Measurements from ENCODE around the gene TBC1D2B. TPM values are rescaled to one million over a fixed set of nuclear protein-coding genes. Genes with fewer than 3 reads are reported as not detected.

TBC1D2B gene
- total RNA-seq, 1 experiment from 2014 or later = 12.3 TPM

- DNase-seq (ENCODE audit: low spot score) = peak; percentile 89
Observed at GRCh38 chr15:78072080-78072892, 5.2 kb downstream of the TBC1D2B start.

GRCh38 chr15:78071383-78071782 is 6.1 kb downstream of the TBC1D2B start:
- no peak for DNase-seq (ENCODE audit: low spot score)

GRCh38 chr15:78070049-78070700 is 7.3 kb downstream of the TBC1D2B start:
- DNase-seq (ENCODE audit: low spot score) = no peak

GRCh38 chr15:78069462-78070029 is 8.0 kb downstream of the TBC1D2B start:
- DNase-seq (ENCODE audit: low spot score) = no peak

GRCh38 chr15:78069052-78069414 is 8.5 kb downstream of the TBC1D2B start:
- DNase-seq (ENCODE audit: low spot score) = no peak

GRCh38 chr15:78067328-78068228 is 9.9 kb downstream of the TBC1D2B start:
- peak; percentile 49 for DNase-seq (ENCODE audit: low spot score)

- DNase-seq (ENCODE audit: low spot score) = no peak
Observed at GRCh38 chr15:78065973-78066946, 11.3 kb downstream of the TBC1D2B start.

GRCh38 chr15:78065284-78065872 is 12.1 kb downstream of the TBC1D2B start:
- DNase-seq (ENCODE audit: low spot score) = peak; percentile 99

- no peak for DNase-seq (ENCODE audit: low spot score)
Observed at GRCh38 chr15:78064544-78064943, 13.0 kb downstream of the TBC1D2B start.

GRCh38 chr15:78063970-78064385 is 13.5 kb downstream of the TBC1D2B start:
- DNase-seq (ENCODE audit: low spot score) = no peak

GRCh38 chr15:78063217-78063616 is 14.3 kb downstream of the TBC1D2B start:
- no peak for DNase-seq (ENCODE audit: low spot score)

- peak; percentile 39 for DNase-seq (ENCODE audit: low spot score)
Observed at GRCh38 chr15:78061963-78062427, 15.5 kb downstream of the TBC1D2B start.

- DNase-seq (ENCODE audit: low spot score) = peak; percentile 75
Observed at GRCh38 chr15:78060232-78060631, 17.3 kb downstream of the TBC1D2B start.

GRCh38 chr15:78059110-78059839 is 18.2 kb downstream of the TBC1D2B start:
- no peak for DNase-seq (ENCODE audit: low spot score)

GRCh38 chr15:78058401-78058935 is 19.0 kb downstream of the TBC1D2B start:
- no peak for DNase-seq (ENCODE audit: low spot score)

- no peak for DNase-seq (ENCODE audit: low spot score)
Observed at GRCh38 chr15:78057803-78058202, 19.7 kb downstream of the TBC1D2B start.

GRCh38 chr15:78056714-78057269 is 20.7 kb downstream of the TBC1D2B start:
- no peak for DNase-seq (ENCODE audit: low spot score)

- DNase-seq (ENCODE audit: low spot score) = no peak
Observed at GRCh38 chr15:78055919-78056713, 21.4 kb downstream of the TBC1D2B start.

Data from H4 (cell line).